ENCODE measurements around the gene ELK3. TPM values are rescaled to one million over a fixed set of nuclear protein-coding genes. Genes with fewer than 3 reads are reported as not detected.

The ELK3 gene
- polyA plus RNA-seq, 1 of the 3 experiments (the other 2 are of a cell fraction): 33.8 TPM

DNA sequence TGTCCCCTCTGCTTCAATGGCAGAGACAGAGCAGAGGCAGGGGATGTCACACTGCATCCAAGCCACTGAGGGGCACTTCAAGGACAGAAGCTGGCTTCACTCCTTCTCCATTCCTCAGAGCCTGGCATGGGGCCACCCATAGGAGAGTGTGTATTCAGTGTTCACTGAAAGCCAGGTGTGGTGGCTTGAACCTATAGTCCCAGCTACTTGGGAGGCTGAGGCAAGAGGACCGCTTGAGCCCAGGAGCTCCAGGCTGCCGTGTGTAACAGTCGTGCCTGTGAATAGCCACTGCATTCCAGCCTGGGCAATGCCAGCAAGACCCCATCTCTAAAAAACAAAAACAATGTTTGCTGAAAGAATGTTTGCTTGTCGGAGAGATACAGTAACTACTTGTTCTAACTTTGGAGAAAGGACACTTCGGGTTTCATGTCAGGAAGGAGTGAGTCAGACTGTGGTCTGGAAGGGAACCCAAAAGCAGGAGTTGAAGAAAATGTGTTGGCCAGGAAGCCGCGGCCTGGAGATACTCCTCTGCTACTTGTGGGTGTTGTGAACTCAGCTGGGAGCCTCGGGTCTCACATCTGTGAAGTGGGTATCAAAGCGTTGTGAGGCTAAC lies 43.4 kb downstream of the ELK3 start (continued):
- TF ChIP-seq, protein P1, sequence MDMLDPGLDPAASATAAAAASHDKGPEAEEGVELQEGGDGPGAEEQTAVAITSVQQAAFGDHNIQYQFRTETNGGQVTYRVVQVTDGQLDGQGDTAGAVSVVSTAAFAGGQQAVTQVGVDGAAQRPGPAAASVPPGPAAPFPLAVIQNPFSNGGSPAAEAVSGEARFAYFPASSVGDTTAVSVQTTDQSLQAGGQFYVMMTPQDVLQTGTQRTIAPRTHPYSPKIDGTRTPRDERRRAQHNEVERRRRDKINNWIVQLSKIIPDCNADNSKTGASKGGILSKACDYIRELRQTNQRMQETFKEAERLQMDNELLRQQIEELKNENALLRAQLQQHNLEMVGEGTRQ (IDR thresholded peaks at IDR 0.05; ENCODE audit: borderline replicate concordance, low read depth, low read length): no peak
- 0 out of 2 replicates have a peak, but pooled peaks have one; percentile 31 for TF ChIP-seq GABPA (IDR thresholded peaks at IDR 0.05; ENCODE audit: low read depth)
- peak; percentile 10; the same call in 1 of the 2 replicates for TF ChIP-seq CTCF (IDR thresholded peaks at IDR 0.05)
- TF ChIP-seq RFX5 (IDR thresholded peaks at IDR 0.05; ENCODE audit: low read length): no peak
- TF ChIP-seq GATA2 (CRISPR knock-in tag; IDR thresholded peaks at IDR 0.05): no peak
- TF ChIP-seq TAF1 (IDR thresholded peaks at IDR 0.05; ENCODE audit: borderline replicate concordance, low read depth, low read length): no peak
- TF ChIP-seq, protein P2, sequence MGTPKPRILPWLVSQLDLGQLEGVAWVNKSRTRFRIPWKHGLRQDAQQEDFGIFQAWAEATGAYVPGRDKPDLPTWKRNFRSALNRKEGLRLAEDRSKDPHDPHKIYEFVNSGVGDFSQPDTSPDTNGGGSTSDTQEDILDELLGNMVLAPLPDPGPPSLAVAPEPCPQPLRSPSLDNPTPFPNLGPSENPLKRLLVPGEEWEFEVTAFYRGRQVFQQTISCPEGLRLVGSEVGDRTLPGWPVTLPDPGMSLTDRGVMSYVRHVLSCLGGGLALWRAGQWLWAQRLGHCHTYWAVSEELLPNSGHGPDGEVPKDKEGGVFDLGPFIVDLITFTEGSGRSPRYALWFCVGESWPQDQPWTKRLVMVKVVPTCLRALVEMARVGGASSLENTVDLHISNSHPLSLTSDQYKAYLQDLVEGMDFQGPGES (IDR thresholded peaks at IDR 0.05; ENCODE audit: low read depth, low read length): no peak
- TF ChIP-seq FOXJ3 (CRISPR knock-in tag; IDR thresholded peaks at IDR 0.05): no peak
- TF ChIP-seq SIN3A (IDR thresholded peaks at IDR 0.05; ENCODE audit: borderline replicate concordance, low read depth, low read length): no peak; the same call in 1 of the 2 replicates
- TF ChIP-seq SMC3 (IDR thresholded peaks at IDR 0.05; ENCODE audit: low read depth, low read length): no peak
- TF ChIP-seq EP300 (IDR thresholded peaks at IDR 0.05; ENCODE audit: borderline replicate concordance in 1 of 2, low read depth in 1 of 2, low read length in 1 of 2): peak in 1 of 2 experiments; percentile 69; a peak in 1 of 4 replicates
- TF ChIP-seq USF1 (IDR thresholded peaks at IDR 0.05; ENCODE audit: borderline replicate concordance, low read depth): no peak
- TF ChIP-seq RCOR1 (IDR thresholded peaks at IDR 0.05; ENCODE audit: low read length): no peak
- no peak for TF ChIP-seq EZH2phosphoT487 (IDR thresholded peaks at IDR 0.05; ENCODE audit: borderline replicate concordance, low read depth)
- peak; percentile 94 for TF ChIP-seq TCF12 (IDR thresholded peaks at IDR 0.05)
- TF ChIP-seq, protein P3, sequence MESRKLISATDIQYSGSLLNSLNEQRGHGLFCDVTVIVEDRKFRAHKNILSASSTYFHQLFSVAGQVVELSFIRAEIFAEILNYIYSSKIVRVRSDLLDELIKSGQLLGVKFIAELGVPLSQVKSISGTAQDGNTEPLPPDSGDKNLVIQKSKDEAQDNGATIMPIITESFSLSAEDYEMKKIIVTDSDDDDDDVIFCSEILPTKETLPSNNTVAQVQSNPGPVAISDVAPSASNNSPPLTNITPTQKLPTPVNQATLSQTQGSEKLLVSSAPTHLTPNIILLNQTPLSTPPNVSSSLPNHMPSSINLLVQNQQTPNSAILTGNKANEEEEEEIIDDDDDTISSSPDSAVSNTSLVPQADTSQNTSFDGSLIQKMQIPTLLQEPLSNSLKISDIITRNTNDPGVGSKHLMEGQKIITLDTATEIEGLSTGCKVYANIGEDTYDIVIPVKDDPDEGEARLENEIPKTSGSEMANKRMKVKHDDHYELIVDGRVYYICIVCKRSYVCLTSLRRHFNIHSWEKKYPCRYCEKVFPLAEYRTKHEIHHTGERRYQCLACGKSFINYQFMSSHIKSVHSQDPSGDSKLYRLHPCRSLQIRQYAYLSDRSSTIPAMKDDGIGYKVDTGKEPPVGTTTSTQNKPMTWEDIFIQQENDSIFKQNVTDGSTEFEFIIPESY (IDR thresholded peaks at IDR 0.05; ENCODE audit: borderline replicate concordance, low read depth): no peak
- TF ChIP-seq ELF1 (IDR thresholded peaks at IDR 0.05): 0 out of 2 replicates have a peak, but pooled peaks have one; percentile 26
- peak; percentile 51; the same call in 1 of the 2 replicates for TF ChIP-seq POLR2AphosphoS5 (IDR thresholded peaks at IDR 0.05; ENCODE audit: low read depth, low read length)
- TF ChIP-seq CHD2 (IDR thresholded peaks at IDR 0.05; ENCODE audit: low read length, partially characterized antibody): no peak
- TF ChIP-seq TEAD4 (IDR thresholded peaks at IDR 0.05; ENCODE audit: borderline replicate concordance, insufficient read depth): peak; percentile 41; the same call in 1 of the 2 replicates
- TF ChIP-seq MXI1 (IDR thresholded peaks at IDR 0.05; ENCODE audit: low read depth, low read length): no peak
- peak; percentile 21; the same call in 1 of the 2 replicates for TF ChIP-seq MAX (IDR thresholded peaks at IDR 0.05; ENCODE audit: low read depth)

Data from SK-N-SH (cell line).